ENCODE results near the gene SPTBN1.

GRCh38 chr2:54638774-54639187 lies 182.7 kb downstream of the SPTBN1 start:
- TF ChIP-seq POLR2A (IDR thresholded peaks at IDR 0.05) (no peak), CTCF (IDR thresholded peaks at IDR 0.05) (no peak), EP300 (IDR thresholded peaks at IDR 0.05) (no peak)

Measured in ovary (tissue), 3 donors.